ENCODE data around the gene LITAF.

- TF ChIP-seq CTCF (IDR thresholded peaks at IDR 0.05) (no peak), POLR2A (IDR thresholded peaks at IDR 0.05) (no peak)
These were observed 53.1 kb downstream of the LITAF start for GRCh38 chr16:11533588-11533987.

Data from testis (tissue), 2 donors.